Subcutaneous adipose tissue (tissue), 4 donors: ENCODE measurements around the gene LRRTM3. TPM values are rescaled to one million over a fixed set of nuclear protein-coding genes. Genes with fewer than 3 reads are reported as not detected.

ENCODE experiments used
- CTCF ChIP-seq: fragments of 450-650 bp; IDR thresholded peaks from one replicate; pipeline ENCODE4 v1.5.1; 2016; ENCODE audit warnings: low read depth, mild to moderate bottlenecking, control low read depth, antibody characterized with exemption, moderate library complexity
- total RNA-seq, 4 donors: library from RNA; depleted of rRNA; stranded (reverse); fragments of >200 nt; gene quantifications; one replicate each; pipeline ENCODE4 v1.1.0, GENCODE V29; 2016

LRRTM3 gene
- total RNA-seq, 4 donors from 2014 or later, result not detected

- no peak for TF ChIP-seq CTCF
Observed at GRCh38 chr10:66964946-66965345, 39.1 kb downstream of the LRRTM3 start.

GRCh38 chr10:66980246-66980815 lies 54.5 kb downstream of the LRRTM3 start:
- TF ChIP-seq CTCF, result no peak

GRCh38 chr10:66981361-66982052 lies 55.7 kb downstream of the LRRTM3 start:
- TF ChIP-seq CTCF, result no peak

- no peak for TF ChIP-seq CTCF
Observed at GRCh38 chr10:66982053-66982420, 56.2 kb downstream of the LRRTM3 start.

GRCh38 chr10:66982792-66983474 lies 57.1 kb downstream of the LRRTM3 start:
- TF ChIP-seq CTCF, result no peak

- TF ChIP-seq CTCF, result no peak
Observed at GRCh38 chr10:66983475-66983818, 57.6 kb downstream of the LRRTM3 start.

- TF ChIP-seq CTCF, result no peak
Observed at GRCh38 chr10:66990143-66990830, 64.5 kb downstream of the LRRTM3 start.
